Measurements from ENCODE around the gene TPMT. TPM values are rescaled to one million over a fixed set of nuclear protein-coding genes. Genes with fewer than 3 reads are reported as not detected.

TPMT gene
- total and polyA plus RNA-seq, 2 of the 13 experiments (the other 11 are each of a cell fraction or from before 2014, with no cell fraction given): 11.1 to 22.8 TPM

DNA sequence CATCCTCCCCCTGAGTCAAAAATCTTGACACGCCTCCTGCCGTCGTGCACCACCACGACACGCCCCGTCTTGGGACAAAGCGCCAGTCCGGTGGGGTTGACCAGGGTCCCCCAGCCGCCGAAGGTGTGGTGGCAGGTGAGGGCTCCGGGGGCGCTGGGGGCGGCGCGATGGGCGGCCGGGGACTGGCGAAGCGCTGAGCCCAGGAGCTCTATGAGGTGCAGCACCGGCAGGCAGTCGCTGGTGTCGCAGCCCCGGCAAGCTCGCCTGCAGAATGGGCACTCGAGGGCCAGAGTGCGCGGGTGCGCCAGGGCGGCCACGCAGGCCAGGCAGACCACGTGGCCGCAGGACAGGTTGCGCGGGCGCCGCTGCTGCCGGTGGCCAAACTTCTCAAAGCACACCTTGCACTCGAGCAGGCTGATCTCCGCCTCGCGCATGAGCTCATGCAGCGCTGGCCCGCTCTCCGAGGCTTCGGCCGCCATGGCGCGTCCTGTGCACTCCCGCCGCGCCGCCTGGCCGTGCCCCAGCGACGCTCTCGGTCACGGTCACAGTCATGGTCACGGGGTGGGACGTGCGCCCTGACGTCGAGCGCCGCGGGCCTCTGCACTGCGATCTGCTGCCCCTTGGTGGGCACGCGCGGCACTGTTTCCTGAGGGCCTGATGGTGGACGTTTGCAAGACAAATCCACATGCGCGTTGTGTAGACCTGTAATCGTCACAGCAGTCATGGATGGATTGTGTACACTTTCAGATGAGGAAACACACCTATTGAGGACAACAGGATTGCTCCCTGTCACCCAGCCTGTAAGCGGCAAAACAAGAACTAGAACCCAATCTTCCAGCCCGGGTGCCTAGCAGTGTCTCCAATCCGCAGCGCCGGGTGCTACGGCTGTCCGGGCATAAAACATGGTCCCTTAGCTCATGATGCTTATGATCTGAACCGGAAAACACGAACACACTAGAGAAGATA, 32.5 kb downstream of the TPMT start, which contains the start of gene NHLRC1:
Gene NHLRC1 (minus strand): TSS at position 550 of the 966 bp plus-strand sequence. CDS start 71 bp downstream, at position 479.
- H2AFZ ChIP-seq (ENCODE audit: low read length): peak within 1 kb of the TSS; percentile 69
- H3K36me3 ChIP-seq (replicated peaks in 1 of 2; ENCODE audit: control insufficient read depth in 1 of 2, insufficient read depth in 2 of 2, low read length in 2 of 2): no peaks in the 10 kb centered on the region
- DNase-seq (ENCODE audit: low spot score): peak; percentile 84
- H3K79me2 ChIP-seq (ENCODE audit: insufficient read depth, low read length): no peaks in the 10 kb centered on the region
- H4K20me1 ChIP-seq (ENCODE audit: insufficient read depth, low read length): no peaks in the 10 kb centered on the region
- H3K9me3 ChIP-seq (ENCODE audit: low read length): no peaks in the 10 kb centered on the region
- no peak within 1 kb of the TSS for H3K27ac ChIP-seq (ENCODE audit: extremely low read length, insufficient read depth, low read length)
- intact Hi-C loops (cut with micrococcal nuclease; ENCODE audit: unreplicated experiment) (loop anchor here (1.0 to 5.0 kb wide), 6 partner anchors 32 to 965 kb away; partner anchors contain the start of genes KDM1B, KIF13A and TPMT), in situ Hi-C loops (cut with HindIII; ENCODE audit: extremely low pct_ligation_motif_present, low pct_unique_long_range_greater_than_20kb) (loop anchor here (5.0 to 10.0 kb wide), 3 partner anchors 135 to 968 kb away; partner anchors contain the start of gene KIF13A)
- peak; percentile 99 for FAIRE-seq
- H3K9ac ChIP-seq (ENCODE audit: insufficient read depth, low read depth, low read length): peak within 1 kb of the TSS; percentile 46
- POLR2A ChIA-PET: interaction anchor here (0.7 to 2.3 kb wide), 3 partner anchors 32 to 129 kb away, joined by 3 to 6 read pairs (median 6); partner anchors contain the start of genes KDM1B and TPMT
- H3K4me1 ChIP-seq (ENCODE audit: insufficient read depth, low read length): peaks cover 24% of the 10 kb centered on the region
- WGBS (ENCODE audit: low lambda C conversion rate): 60% methylated on average over 30 of the region's 82 CpGs
- BruUV-seq (replicated peaks): no TSS peak
- CTCF ChIA-PET (ENCODE audit: low intra/inter-chr PET ratio, low total read pairs): interaction anchor here (0.6 to 1.8 kb wide), 3 partner anchors 305 to 967 kb away, joined by 3 to 6 read pairs (median 5); no protein-coding TSS in a partner anchor
- H3K4me2 ChIP-seq (ENCODE audit: low read depth, low read length): peak within 1 kb of the TSS; percentile 92
- ATAC-seq: peak; percentile 96
- peak within 1 kb of the TSS; percentile 52 to 67 (median 52) for H3K4me3 ChIP-seq (replicated peaks in 1 of 3; ENCODE audit: insufficient read depth in 1 of 3, low read depth in 2 of 3, low read length in 3 of 3)
- H3K27me3 ChIP-seq (ENCODE audit: control insufficient read depth in 1 of 2, insufficient read depth in 2 of 2, low read length in 2 of 2): no peaks in the 10 kb centered on the region; a peak in 1 of 5 replicates
- TF ChIP-seq KDM3A (CRISPR knock-in tag; IDR thresholded peaks at IDR 0.05; ENCODE audit: low read depth) (peak; percentile 100), SPEN (CRISPR knock-in tag; IDR thresholded peaks at IDR 0.05; ENCODE audit: low read depth) (peak; percentile 97), NPAS2 (CRISPR knock-in tag; IDR thresholded peaks at IDR 0.05; ENCODE audit: borderline replicate concordance) (no peak), MAFG (CRISPR knock-in tag; IDR thresholded peaks at IDR 0.05) (peak; percentile 44; the same call in 1 of the 2 replicates), KLF9 (CRISPR knock-in tag; IDR thresholded peaks at IDR 0.05; ENCODE audit: low read depth) (peak; percentile 92; the same call in 1 of the 2 replicates), ZNF350 (CRISPR knock-in tag; IDR thresholded peaks at IDR 0.05; ENCODE audit: borderline replicate concordance, low read depth) (peak; percentile 95), ZNF616 (CRISPR knock-in tag; IDR thresholded peaks at IDR 0.05; ENCODE audit: low read depth) (peak; percentile 66; the same call in 1 of the 2 replicates), MIXL1 (CRISPR knock-in tag; IDR thresholded peaks at IDR 0.05) (peak; percentile 93; the same call in 1 of the 2 replicates), ZNF496 (CRISPR knock-in tag; IDR thresholded peaks at IDR 0.05; ENCODE audit: insufficient replicate concordance) (no peak), ZNF282 (IDR thresholded peaks at IDR 0.05; ENCODE audit: partially characterized antibody) (no peak), ZFP36L1 (CRISPR knock-in tag; IDR thresholded peaks at IDR 0.05) (no peak), IRX3 (CRISPR knock-in tag; IDR thresholded peaks at IDR 0.05; ENCODE audit: borderline replicate concordance, low read depth) (peak; percentile 99), ZNF614 (CRISPR knock-in tag; IDR thresholded peaks at IDR 0.05; ENCODE audit: borderline replicate concordance) (peak; percentile 96), HMG20B (CRISPR knock-in tag; conservative IDR thresholded peaks at IDR 0.05) (no peak; the same call in 1 of the 2 replicates), RBAK (CRISPR knock-in tag; IDR thresholded peaks at IDR 0.05) (no peak), ZBTB21 (CRISPR knock-in tag; IDR thresholded peaks at IDR 0.05) (peak; percentile 78), CBFB (CRISPR knock-in tag; IDR thresholded peaks at IDR 0.05) (peak; percentile 97), PLRG1 (conservative IDR thresholded peaks at IDR 0.05) (no peak)
- TF ChIP-seq, protein P1, sequence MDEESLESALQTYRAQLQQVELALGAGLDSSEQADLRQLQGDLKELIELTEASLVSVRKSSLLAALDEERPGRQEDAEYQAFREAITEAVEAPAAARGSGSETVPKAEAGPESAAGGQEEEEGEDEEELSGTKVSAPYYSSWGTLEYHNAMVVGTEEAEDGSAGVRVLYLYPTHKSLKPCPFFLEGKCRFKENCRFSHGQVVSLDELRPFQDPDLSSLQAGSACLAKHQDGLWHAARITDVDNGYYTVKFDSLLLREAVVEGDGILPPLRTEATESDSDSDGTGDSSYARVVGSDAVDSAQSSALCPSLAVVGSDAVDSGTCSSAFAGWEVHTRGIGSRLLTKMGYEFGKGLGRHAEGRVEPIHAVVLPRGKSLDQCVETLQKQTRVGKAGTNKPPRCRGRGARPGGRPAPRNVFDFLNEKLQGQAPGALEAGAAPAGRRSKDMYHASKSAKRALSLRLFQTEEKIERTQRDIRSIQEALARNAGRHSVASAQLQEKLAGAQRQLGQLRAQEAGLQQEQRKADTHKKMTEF (CRISPR knock-in tag; IDR thresholded peaks at IDR 0.05): peak; percentile 99
- TF ChIP-seq, protein P2, sequence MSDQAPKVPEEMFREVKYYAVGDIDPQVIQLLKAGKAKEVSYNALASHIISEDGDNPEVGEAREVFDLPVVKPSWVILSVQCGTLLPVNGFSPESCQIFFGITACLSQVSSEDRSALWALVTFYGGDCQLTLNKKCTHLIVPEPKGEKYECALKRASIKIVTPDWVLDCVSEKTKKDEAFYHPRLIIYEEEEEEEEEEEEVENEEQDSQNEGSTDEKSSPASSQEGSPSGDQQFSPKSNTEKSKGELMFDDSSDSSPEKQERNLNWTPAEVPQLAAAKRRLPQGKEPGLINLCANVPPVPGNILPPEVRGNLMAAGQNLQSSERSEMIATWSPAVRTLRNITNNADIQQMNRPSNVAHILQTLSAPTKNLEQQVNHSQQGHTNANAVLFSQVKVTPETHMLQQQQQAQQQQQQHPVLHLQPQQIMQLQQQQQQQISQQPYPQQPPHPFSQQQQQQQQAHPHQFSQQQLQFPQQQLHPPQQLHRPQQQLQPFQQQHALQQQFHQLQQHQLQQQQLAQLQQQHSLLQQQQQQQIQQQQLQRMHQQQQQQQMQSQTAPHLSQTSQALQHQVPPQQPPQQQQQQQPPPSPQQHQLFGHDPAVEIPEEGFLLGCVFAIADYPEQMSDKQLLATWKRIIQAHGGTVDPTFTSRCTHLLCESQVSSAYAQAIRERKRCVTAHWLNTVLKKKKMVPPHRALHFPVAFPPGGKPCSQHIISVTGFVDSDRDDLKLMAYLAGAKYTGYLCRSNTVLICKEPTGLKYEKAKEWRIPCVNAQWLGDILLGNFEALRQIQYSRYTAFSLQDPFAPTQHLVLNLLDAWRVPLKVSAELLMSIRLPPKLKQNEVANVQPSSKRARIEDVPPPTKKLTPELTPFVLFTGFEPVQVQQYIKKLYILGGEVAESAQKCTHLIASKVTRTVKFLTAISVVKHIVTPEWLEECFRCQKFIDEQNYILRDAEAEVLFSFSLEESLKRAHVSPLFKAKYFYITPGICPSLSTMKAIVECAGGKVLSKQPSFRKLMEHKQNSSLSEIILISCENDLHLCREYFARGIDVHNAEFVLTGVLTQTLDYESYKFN (CRISPR knock-in tag; conservative IDR thresholded peaks at IDR 0.05): peak; percentile 74; the same call in 1 of the 2 replicates

Data from HepG2 (cell line).